Stimulated activated memory B cell treated with anti-CD40 and anti-IgM and Interleukin-4, amounts not matched to agents 10 μg/mL and 1 μg/mL and 100 μg/mL, for 72 hours (primary cell): ENCODE measurements around the gene SEC14L3.
A peak's percentile ranks its signal among the peaks of the same experiment; 100 is the strongest.

Experiments used
- ATAC-seq: fragments of 150-1000 bp; cut with Tn5 transposase; 2 replicates; pipeline ENCODE4 v1.10.0; 2021
- H3K27ac Mint-ChIP-seq: one replicate; pipeline ENCODE4 v1.8.0; 2022; ENCODE audit warnings: mild to moderate bottlenecking, mixed read lengths
- H3K27me3 Mint-ChIP-seq: one replicate; pipeline ENCODE4 v1.8.0; 2022; ENCODE audit warnings: mixed read lengths
- H3K36me3 Mint-ChIP-seq: one replicate; pipeline ENCODE4 v1.8.0; 2022; ENCODE audit warnings: mixed read lengths
- H3K4me1 Mint-ChIP-seq: one replicate; pipeline ENCODE4 v1.8.0; 2022; ENCODE audit warnings: mixed read lengths
- H3K4me3 Mint-ChIP-seq: one replicate; pipeline ENCODE4 v1.8.0; 2022; ENCODE audit warnings: mild to moderate bottlenecking, moderate library complexity, mixed read lengths
- H3K9me3 Mint-ChIP-seq: one replicate; pipeline ENCODE4 v1.8.0; 2022; ENCODE audit warnings: mixed read lengths

SEC14L3 gene

GRCh38 chr22:30495041-30495784, 23.4 kb upstream of the SEC14L3 start:
- peaks cover 51% of the 10 kb centered on the region for H3K27me3 Mint-ChIP-seq
- no peaks in the 10 kb centered on the region for H3K36me3 Mint-ChIP-seq
- no peaks in the 10 kb centered on the region for H3K4me1 Mint-ChIP-seq
- ATAC-seq: peak; percentile 22
- no peak overlapping the region for H3K27ac Mint-ChIP-seq
- H3K9me3 Mint-ChIP-seq: no peaks in the 10 kb centered on the region
- H3K4me3 Mint-ChIP-seq: no peak overlapping the region

- H3K27ac Mint-ChIP-seq: no peak overlapping the region
- H3K4me1 Mint-ChIP-seq: no peaks in the 10 kb centered on the region
- H3K27me3 Mint-ChIP-seq: peaks cover 59% of the 10 kb centered on the region
- no peaks in the 10 kb centered on the region for H3K36me3 Mint-ChIP-seq
- H3K4me3 Mint-ChIP-seq: no peak overlapping the region
- ATAC-seq: no peak
- no peaks in the 10 kb centered on the region for H3K9me3 Mint-ChIP-seq
Measured at GRCh38 chr22:30492144-30492543, 20.3 kb upstream of the SEC14L3 start.

- Mint-ChIP-seq H3K36me3 (no peaks in the 10 kb centered on the region), H3K27me3 (peaks cover 59% of the 10 kb centered on the region), H3K9me3 (no peaks in the 10 kb centered on the region), H3K4me1 (no peaks in the 10 kb centered on the region), H3K27ac (no peak overlapping the region), H3K4me3 (no peak overlapping the region)
- ATAC-seq: no peak
Measured at GRCh38 chr22:30491381-30491780, 19.6 kb upstream of the SEC14L3 start.

GRCh38 chr22:30490399-30490798, 18.6 kb upstream of the SEC14L3 start:
- H3K36me3 Mint-ChIP-seq: no peaks in the 10 kb centered on the region
- H3K4me1 Mint-ChIP-seq: peaks cover 4% of the 10 kb centered on the region
- H3K27ac Mint-ChIP-seq: no peak overlapping the region
- no peak for ATAC-seq
- H3K9me3 Mint-ChIP-seq: no peaks in the 10 kb centered on the region
- no peak overlapping the region for H3K4me3 Mint-ChIP-seq
- H3K27me3 Mint-ChIP-seq: peaks cover 54% of the 10 kb centered on the region

- Mint-ChIP-seq H3K27ac (no peak overlapping the region), H3K9me3 (no peaks in the 10 kb centered on the region), H3K36me3 (no peaks in the 10 kb centered on the region), H3K4me1 (peaks cover 4% of the 10 kb centered on the region), H3K4me3 (no peak overlapping the region), H3K27me3 (peaks cover 45% of the 10 kb centered on the region)
- no peak for ATAC-seq
Measured at GRCh38 chr22:30488121-30488520, 16.3 kb upstream of the SEC14L3 start.

GRCh38 chr22:30486661-30487115, 14.9 kb upstream of the SEC14L3 start:
- H3K4me1 Mint-ChIP-seq: peaks cover 4% of the 10 kb centered on the region
- H3K4me3 Mint-ChIP-seq: no peak overlapping the region
- ATAC-seq: no peak
- H3K27ac Mint-ChIP-seq: no peak overlapping the region
- H3K9me3 Mint-ChIP-seq: no peaks in the 10 kb centered on the region
- H3K27me3 Mint-ChIP-seq: peaks cover 47% of the 10 kb centered on the region
- no peaks in the 10 kb centered on the region for H3K36me3 Mint-ChIP-seq

GRCh38 chr22:30486118-30486517, 14.3 kb upstream of the SEC14L3 start:
- no peaks in the 10 kb centered on the region for H3K36me3 Mint-ChIP-seq
- peaks cover 4% of the 10 kb centered on the region for H3K4me1 Mint-ChIP-seq
- H3K4me3 Mint-ChIP-seq: no peak overlapping the region

GRCh38 chr22:30485362-30485988, 13.7 kb upstream of the SEC14L3 start:
- peak; percentile 91 for ATAC-seq
- Mint-ChIP-seq H3K27ac (no peak overlapping the region), H3K4me1 (peaks cover 4% of the 10 kb centered on the region), H3K9me3 (no peaks in the 10 kb centered on the region), H3K36me3 (no peaks in the 10 kb centered on the region), H3K4me3 (no peak overlapping the region), H3K27me3 (peaks cover 41% of the 10 kb centered on the region)

More at GRCh38 chr22:30486118-30486517, 14.3 kb upstream of the SEC14L3 start:
- Mint-ChIP-seq H3K27me3 (peaks cover 46% of the 10 kb centered on the region), H3K27ac (no peak overlapping the region), H3K9me3 (no peaks in the 10 kb centered on the region)
- no peak for ATAC-seq

- Mint-ChIP-seq H3K27ac (no peak overlapping the region), H3K4me1 (peaks cover 4% of the 10 kb centered on the region), H3K4me3 (no peak overlapping the region), H3K36me3 (no peaks in the 10 kb centered on the region), H3K27me3 (peaks cover 29% of the 10 kb centered on the region), H3K9me3 (no peaks in the 10 kb centered on the region)
- no peak for ATAC-seq
Measured at GRCh38 chr22:30483169-30483568, 11.4 kb upstream of the SEC14L3 start.

- H3K9me3 Mint-ChIP-seq: no peaks in the 10 kb centered on the region
- peaks cover 44% of the 10 kb centered on the region for H3K27me3 Mint-ChIP-seq
- no peaks in the 10 kb centered on the region for H3K36me3 Mint-ChIP-seq
- no peak for ATAC-seq
- no peak overlapping the region for H3K4me3 Mint-ChIP-seq
- H3K4me1 Mint-ChIP-seq: peaks cover 4% of the 10 kb centered on the region
- H3K27ac Mint-ChIP-seq: no peak overlapping the region
Measured at GRCh38 chr22:30481711-30482110, 9.9 kb upstream of the SEC14L3 start.

- H3K27ac Mint-ChIP-seq: no peak overlapping the region
- H3K27me3 Mint-ChIP-seq: peaks cover 54% of the 10 kb centered on the region
- no peak overlapping the region for H3K4me3 Mint-ChIP-seq
- ATAC-seq: no peak
- no peaks in the 10 kb centered on the region for H3K36me3 Mint-ChIP-seq
- H3K4me1 Mint-ChIP-seq: no peaks in the 10 kb centered on the region
- no peaks in the 10 kb centered on the region for H3K9me3 Mint-ChIP-seq
Measured at GRCh38 chr22:30479981-30480380, 8.2 kb upstream of the SEC14L3 start.

- no peaks in the 10 kb centered on the region for H3K36me3 Mint-ChIP-seq
- H3K27ac Mint-ChIP-seq: no peak overlapping the region
- peaks cover 74% of the 10 kb centered on the region for H3K27me3 Mint-ChIP-seq
- H3K4me1 Mint-ChIP-seq: no peaks in the 10 kb centered on the region
- no peak for ATAC-seq
- H3K9me3 Mint-ChIP-seq: no peaks in the 10 kb centered on the region
- H3K4me3 Mint-ChIP-seq: no peak overlapping the region
Measured at GRCh38 chr22:30474683-30475424, 3.0 kb upstream of the SEC14L3 start.

GRCh38 chr22:30474121-30474520, 2.3 kb upstream of the SEC14L3 start:
- H3K4me1 Mint-ChIP-seq: no peaks in the 10 kb centered on the region
- H3K4me3 Mint-ChIP-seq: no peak overlapping the region
- H3K27me3 Mint-ChIP-seq: peaks cover 76% of the 10 kb centered on the region
- no peak for ATAC-seq
- no peak overlapping the region for H3K27ac Mint-ChIP-seq
- no peaks in the 10 kb centered on the region for H3K36me3 Mint-ChIP-seq
- no peaks in the 10 kb centered on the region for H3K9me3 Mint-ChIP-seq

GRCh38 chr22:30472994-30473720, 1.3 kb upstream of the SEC14L3 start:
- no peak overlapping the region for H3K27ac Mint-ChIP-seq
- H3K4me3 Mint-ChIP-seq: no peak overlapping the region
- no peaks in the 10 kb centered on the region for H3K36me3 Mint-ChIP-seq
- no peaks in the 10 kb centered on the region for H3K9me3 Mint-ChIP-seq
- H3K27me3 Mint-ChIP-seq: peaks cover 81% of the 10 kb centered on the region
- no peak for ATAC-seq
- H3K4me1 Mint-ChIP-seq: no peaks in the 10 kb centered on the region

GRCh38 chr22:30470655-30471054, 1.2 kb downstream of the SEC14L3 start:
- Mint-ChIP-seq H3K27me3 (peaks cover 67% of the 10 kb centered on the region), H3K9me3 (no peaks in the 10 kb centered on the region), H3K4me3 (no peak overlapping the region), H3K4me1 (no peaks in the 10 kb centered on the region), H3K36me3 (no peaks in the 10 kb centered on the region), H3K27ac (no peak overlapping the region)
- no peak for ATAC-seq
